CD4-positive, CD25-positive, alpha-beta regulatory T cell (primary cell): ENCODE measurements around the gene AMIGO3. TPM values are rescaled to one million over a fixed set of nuclear protein-coding genes. Genes with fewer than 3 reads are reported as not detected.
"Not testable (repeated sequence)": the region's sequence is repeated elsewhere in the genome, so short reads cannot be mapped to it uniquely, and the experiment has no call there.

ENCODE experiments used
- ATAC-seq, 2 donors: fragments of 150-1000 bp; cut with Tn5 transposase; one replicate each; pipeline ENCODE4 v1.10.0; 2021; ENCODE audit warnings: low read depth in 2 of 2, moderate number of reproducible peaks in 2 of 2, moderate library complexity in 1 of 2
- DNase-seq, 3 donors: peaks; one replicate each; pipeline versions ENCODE4 v3.0.0 to v3.0.0-alpha.2; 2012 to 2022; ENCODE audit warnings: mixed read lengths in 1 of 3
- H3K27ac ChIP-seq: one replicate; pipeline ENCODE4 v1.7.0; 2013; ENCODE audit warnings: mild to moderate bottlenecking, low read length; ENCODE audit not compliant: insufficient read depth, poor library complexity, severe bottlenecking
- H3K27me3 ChIP-seq: one replicate; pipeline ENCODE4 v1.7.0; 2013; ENCODE audit warnings: low read length; ENCODE audit not compliant: control insufficient read depth, insufficient read depth
- H3K36me3 ChIP-seq: one replicate; pipeline ENCODE4 v1.7.0; 2013; ENCODE audit warnings: mild to moderate bottlenecking, low read length, moderate library complexity; ENCODE audit not compliant: control insufficient read depth, insufficient read depth
- H3K4me1 ChIP-seq: 2 replicates; pipeline ENCODE4 v1.7.0; 2013; ENCODE audit warnings: mild to moderate bottlenecking, low read length; ENCODE audit not compliant: insufficient read depth, control insufficient read depth, poor library complexity, severe bottlenecking
- H3K4me3 ChIP-seq: one replicate; pipeline ENCODE4 v1.7.0; 2013; ENCODE audit warnings: low read depth, mild to moderate bottlenecking, low read length, moderate library complexity
- H3K9me3 ChIP-seq, 2 experiments: 1 replicate in 1 of 2; 2 replicates in 1 of 2; pipeline ENCODE4 v1.7.0; 2013; ENCODE audit warnings: low read length in 2 of 2, mild to moderate bottlenecking in 1 of 2, moderate library complexity in 1 of 2; ENCODE audit not compliant: control insufficient read depth in 2 of 2
- H3K27ac Mint-ChIP-seq, 3 donors: one replicate each; pipeline ENCODE4 v1.8.0; 2020 to 2022; ENCODE audit warnings: mild to moderate bottlenecking in 3 of 3, mixed read lengths in 3 of 3, moderate library complexity in 2 of 3
- H3K27me3 Mint-ChIP-seq: one replicate; pipeline ENCODE4 v1.8.0; 2022; ENCODE audit warnings: mild to moderate bottlenecking, mixed read lengths
- H3K36me3 Mint-ChIP-seq: one replicate; pipeline ENCODE4 v1.8.0; 2020; ENCODE audit warnings: mixed read lengths
- H3K4me1 Mint-ChIP-seq, 4 donors: one replicate each; pipeline ENCODE4 v1.8.0; 2020 to 2022; ENCODE audit warnings: mixed read lengths in 4 of 4, mild to moderate bottlenecking in 1 of 4
- H3K4me3 Mint-ChIP-seq, 4 donors: one replicate each; pipeline ENCODE4 v1.8.0; 2020 to 2022; ENCODE audit warnings: mild to moderate bottlenecking in 4 of 4, mixed read lengths in 4 of 4, moderate library complexity in 3 of 4
- H3K9me3 Mint-ChIP-seq, 7 donors: one replicate each; pipeline ENCODE4 v1.8.0; 2020 to 2022; ENCODE audit warnings: mixed read lengths in 7 of 7, mild to moderate bottlenecking in 3 of 7, moderate library complexity in 2 of 7
- polyA plus RNA-seq, 4 donors: library from polyadenylated mRNA; unstranded; fragments of 300-500 nt; fragmentation: Illumina TruSeq; gene quantifications; one replicate each; pipeline ENCODE4 v1.2.3, GENCODE V29; 2021
- total RNA-seq: library from RNA; stranded (reverse); gene quantifications from one replicate; pipeline ENCODE4 v1.2.3, GENCODE V29; 2022

AMIGO3 gene
- total and polyA plus RNA-seq, 5 donors from 2014 or later: 0.53 to 1.5 (median 1.1) TPM; not detected in 1

- Mint-ChIP-seq H3K4me1 (peaks cover 10 to 52% (median 32%) of the 10 kb centered on the region in 4 donors), H3K27me3 (peaks cover 16% of the 10 kb centered on the region), H3K4me3 (peak within 1 kb of the TSS; percentile 96 to 98 (median 98)), H3K9me3 (peaks cover 0 to 3% (median 0%) of the 10 kb centered on the region in 7 donors), H3K36me3 (no peaks in the 10 kb centered on the region), H3K27ac (peak within 1 kb of the TSS; percentile 90 to 95 (median 94))
- no peaks in the 10 kb centered on the region for H3K36me3 ChIP-seq
- H3K4me1 ChIP-seq: peaks cover 36% of the 10 kb centered on the region
- ATAC-seq: peak; percentile 76 to 82
- H3K27me3 ChIP-seq: no peaks in the 10 kb centered on the region
- H3K4me3 ChIP-seq: peak within 1 kb of the TSS; percentile 77
- H3K27ac ChIP-seq: peak within 1 kb of the TSS; percentile 74
- peak; percentile 87 to 94 (median 93) for DNase-seq
- no peaks in the 10 kb centered on the region for H3K9me3 ChIP-seq
Measured at GRCh38 chr3:49689046-49689907, 30.2 kb downstream of the AMIGO3 start, which contains the start of the genes MST1 and RNF123. TSS of gene MST1 (minus strand) at chr3:49689474. CDS start at chr3:49688691, 783 bp downstream. TSS of gene RNF123 (plus strand) at chr3:49689557. CDS start at chr3:49691166, 1,609 bp downstream.

- not testable (repeated sequence) for DNase-seq, H3K36me3 ChIP-seq, H3K27me3 ChIP-seq, ATAC-seq, H3K9me3 ChIP-seq, H3K36me3 Mint-ChIP-seq, H3K9me3 Mint-ChIP-seq
- Mint-ChIP-seq H3K4me3 (peak overlapping the region; percentile 96 to 98 (median 98)), H3K27me3 (peaks cover 16% of the 10 kb centered on the region), H3K27ac (peak overlapping the region in 2 of 3 donors; percentile 94 to 95), H3K4me1 (peaks cover 7 to 47% (median 25%) of the 10 kb centered on the region in 4 donors)
- Histone ChIP-seq H3K4me1 (peaks cover 36% of the 10 kb centered on the region), H3K27ac (peak overlapping the region; percentile 74), H3K4me3 (peak overlapping the region; percentile 77)
Measured at GRCh38 chr3:49688338-49689045, 31.0 kb downstream of the AMIGO3 start.

DNA sequence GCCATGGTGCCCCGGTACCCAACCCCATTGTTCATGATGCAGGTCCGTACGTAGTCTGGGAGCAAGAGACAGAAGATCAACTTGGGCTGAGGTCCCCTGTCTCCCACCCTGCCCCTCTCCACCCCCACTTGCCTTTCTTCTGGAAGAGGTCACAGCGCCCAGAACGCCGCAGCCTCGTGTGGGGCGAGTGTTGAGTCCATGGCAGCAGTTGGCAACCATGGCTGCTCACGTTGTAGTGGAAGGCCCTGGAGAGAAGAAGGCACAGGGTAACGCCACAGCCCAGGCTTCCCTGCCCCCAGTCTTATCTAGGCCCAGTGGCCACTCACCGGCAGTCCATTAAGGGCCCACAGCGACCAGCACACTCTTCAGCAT, 32.1 kb downstream of the AMIGO3 start:
- not testable (repeated sequence) for ATAC-seq, H3K9me3 Mint-ChIP-seq, H3K27ac ChIP-seq, DNase-seq, H3K9me3 ChIP-seq, H3K27me3 ChIP-seq, H3K27ac Mint-ChIP-seq, H3K36me3 Mint-ChIP-seq, H3K4me3 ChIP-seq
- H3K4me3 Mint-ChIP-seq: peak overlapping the region in 3 of 4 donors; percentile 54 to 64 (median 60)
- H3K27me3 Mint-ChIP-seq: peaks cover 16% of the 10 kb centered on the region
- Histone ChIP-seq H3K4me1 (peaks cover 36% of the 10 kb centered on the region), H3K36me3 (peaks cover 15% of the 10 kb centered on the region)
- H3K4me1 Mint-ChIP-seq: peaks cover 4 to 43% (median 21%) of the 10 kb centered on the region in 4 donors

- H3K27ac Mint-ChIP-seq, H3K4me3 ChIP-seq: not testable (repeated sequence)
Measured at GRCh38 chr3:49686769-49687423, 32.6 kb downstream of the AMIGO3 start.

DNA sequence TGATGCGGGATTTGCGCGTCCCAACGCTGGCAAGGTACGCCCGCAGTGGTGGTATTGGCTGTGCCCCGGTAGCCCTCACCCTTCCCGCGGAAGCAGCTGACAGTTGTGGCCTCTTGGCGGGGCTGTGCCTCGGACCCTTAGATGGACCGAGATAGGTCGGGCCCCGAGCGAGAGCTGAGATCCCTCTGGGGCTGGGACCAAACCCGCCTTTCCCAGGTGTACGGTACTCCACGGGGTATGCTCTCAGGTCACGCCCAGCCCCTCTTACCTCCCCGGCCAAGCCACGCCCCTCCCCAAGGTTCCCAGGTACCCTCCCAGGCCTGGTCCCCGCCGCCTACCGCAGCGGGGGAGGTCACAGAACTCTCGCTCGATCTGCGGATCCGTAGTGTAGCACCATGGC, 33.1 kb downstream of the AMIGO3 start:
- DNase-seq: peak in 2 of 3 donors; percentile 29 to 42
- peaks cover 16% of the 10 kb centered on the region for H3K27me3 Mint-ChIP-seq
- H3K36me3 ChIP-seq: peaks cover 26% of the 10 kb centered on the region
- peaks cover 36% of the 10 kb centered on the region for H3K4me1 ChIP-seq
- H3K4me3 ChIP-seq, H3K36me3 Mint-ChIP-seq, H3K9me3 Mint-ChIP-seq, H3K27ac Mint-ChIP-seq, H3K9me3 ChIP-seq, H3K27ac ChIP-seq, H3K27me3 ChIP-seq, ATAC-seq: not testable (repeated sequence)
- H3K4me1 Mint-ChIP-seq: peaks cover 4 to 39% (median 19%) of the 10 kb centered on the region in 4 donors
- H3K4me3 Mint-ChIP-seq: peak overlapping the region in 3 of 4 donors; percentile 64 to 82 (median 71)

More at GRCh38 chr3:49686769-49687423, 32.6 kb downstream of the AMIGO3 start:
- not testable (repeated sequence) for H3K9me3 ChIP-seq, ATAC-seq, H3K27me3 ChIP-seq, H3K36me3 Mint-ChIP-seq, H3K27ac ChIP-seq, H3K9me3 Mint-ChIP-seq
- H3K4me1 Mint-ChIP-seq: peaks cover 4 to 42% (median 19%) of the 10 kb centered on the region in 4 donors
- Histone ChIP-seq H3K36me3 (peaks cover 21% of the 10 kb centered on the region), H3K4me1 (peaks cover 36% of the 10 kb centered on the region)
- DNase-seq: peak in 2 of 3 donors; percentile 34 to 40
- peak overlapping the region; percentile 54 to 71 (median 62) for H3K4me3 Mint-ChIP-seq
- H3K27me3 Mint-ChIP-seq: peaks cover 16% of the 10 kb centered on the region

DNA sequence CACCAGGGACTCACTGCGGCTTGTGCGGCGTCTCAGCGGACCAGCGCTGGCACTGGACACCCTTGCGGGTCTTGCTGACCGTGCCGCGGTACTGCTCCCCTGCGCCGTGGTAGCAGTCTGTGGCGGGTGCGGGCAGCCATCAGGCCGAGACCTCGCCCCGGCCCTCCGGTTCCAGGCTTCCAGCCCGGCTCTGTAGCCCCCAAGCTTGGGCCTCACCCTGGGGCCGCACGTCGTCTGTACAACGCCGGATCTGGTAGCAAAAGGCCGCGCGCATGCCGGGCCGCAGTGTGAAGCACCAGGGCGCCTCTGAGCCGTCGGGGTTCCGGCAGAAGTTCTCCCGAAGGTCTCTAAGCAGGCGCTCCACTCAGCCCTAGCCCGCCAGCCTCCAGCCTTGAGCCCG, 33.6 kb downstream of the AMIGO3 start:
- peak overlapping the region in 1 of 4 donors; percentile 85 for H3K4me3 Mint-ChIP-seq

DNA sequence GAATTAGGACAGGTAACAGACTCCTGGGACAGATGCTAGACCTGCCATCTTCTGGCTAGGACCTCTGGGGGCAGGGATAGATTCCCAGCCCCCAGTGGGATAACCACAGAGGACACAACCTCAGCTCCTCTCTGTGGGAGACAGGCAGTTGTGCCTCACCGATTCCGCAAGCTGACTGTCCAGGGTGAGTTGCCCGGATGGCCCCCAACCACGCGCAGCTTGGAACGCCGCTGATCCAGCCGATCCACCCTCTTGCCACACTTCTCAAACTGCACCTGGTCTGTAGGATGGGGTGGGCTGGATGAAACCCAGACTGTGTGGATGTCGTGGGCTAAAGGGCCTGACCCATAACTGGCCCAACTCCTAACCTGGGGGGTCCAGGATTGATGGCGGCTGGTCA, 34.4 kb downstream of the AMIGO3 start:
- H3K4me3 ChIP-seq, H3K36me3 Mint-ChIP-seq, H3K27ac Mint-ChIP-seq, H3K27me3 ChIP-seq, ATAC-seq, H3K9me3 ChIP-seq, DNase-seq, H3K27ac ChIP-seq, H3K9me3 Mint-ChIP-seq: not testable (repeated sequence)
- peaks cover 25% of the 10 kb centered on the region for H3K4me1 ChIP-seq
- peaks cover 16% of the 10 kb centered on the region for H3K27me3 Mint-ChIP-seq
- H3K4me1 Mint-ChIP-seq: peaks cover 0 to 27% (median 12%) of the 10 kb centered on the region in 4 donors
- peaks cover 38% of the 10 kb centered on the region for H3K36me3 ChIP-seq
- H3K4me3 Mint-ChIP-seq: peak overlapping the region in 2 of 4 donors; percentile 38 to 85

More for the DNA sequence above, 33.6 kb downstream of the AMIGO3 start:
- H3K27me3 Mint-ChIP-seq: peaks cover 16% of the 10 kb centered on the region
- H3K4me3 ChIP-seq, H3K27ac Mint-ChIP-seq, H3K27ac ChIP-seq, H3K9me3 Mint-ChIP-seq, DNase-seq, ATAC-seq, H3K27me3 ChIP-seq, H3K9me3 ChIP-seq, H3K36me3 Mint-ChIP-seq: not testable (repeated sequence)
- peaks cover 32% of the 10 kb centered on the region for H3K4me1 ChIP-seq
- peaks cover 4 to 34% (median 17%) of the 10 kb centered on the region in 4 donors for H3K4me1 Mint-ChIP-seq
- peaks cover 31% of the 10 kb centered on the region for H3K36me3 ChIP-seq
